ENCODE measurements around the gene MAP4K4. TPM values are rescaled to one million over a fixed set of nuclear protein-coding genes. Genes with fewer than 3 reads are reported as not detected.

MAP4K4 gene
- total RNA-seq, 1 experiment from 2014 or later = 132 TPM

DNA sequence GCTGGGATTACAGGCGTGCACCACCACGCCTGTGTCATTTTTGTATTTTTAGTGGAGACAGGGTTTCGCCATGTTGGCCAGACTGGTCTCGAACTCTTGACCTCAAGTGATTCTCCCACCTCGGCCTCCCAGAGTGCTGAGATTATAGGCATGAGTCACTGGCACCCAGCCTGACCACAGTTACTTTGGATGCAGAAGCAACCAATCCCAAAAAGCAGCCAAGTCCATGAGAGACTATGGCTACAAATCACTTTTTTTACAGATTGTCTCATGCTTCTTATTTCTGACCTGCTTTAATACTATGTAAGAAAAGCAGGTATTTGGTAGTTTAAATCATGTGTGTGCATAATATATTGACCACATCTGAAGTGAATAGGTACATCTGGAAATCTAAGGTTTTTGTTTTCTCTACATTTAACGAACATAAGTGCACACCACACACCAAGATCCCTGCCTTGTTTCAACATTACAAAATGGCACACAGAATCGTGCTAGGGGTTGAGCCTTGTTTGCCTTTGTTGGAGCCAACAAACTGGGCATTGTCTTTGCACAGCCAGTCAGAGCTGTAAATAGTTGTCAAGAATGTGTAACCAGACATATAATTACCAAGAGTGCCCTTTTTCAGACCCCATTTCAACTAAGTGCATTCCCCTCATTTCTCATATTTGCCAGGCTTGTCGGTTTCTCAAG lies 18.3 kb upstream of the MAP4K4 start:
- Histone ChIP-seq H3K14ac (ENCODE audit: insufficient read depth, low read length) (no peak overlapping the region), H2BK15ac (ENCODE audit: low read depth, low read length) (no peak overlapping the region), H3K79me2 (ENCODE audit: insufficient read depth, low read length) (no peaks in the 10 kb centered on the region), H2BK12ac (ENCODE audit: insufficient read length, low read depth, low read length) (no peak overlapping the region), H2AK5ac (ENCODE audit: insufficient read length, low read length) (no peak overlapping the region), H3K18ac (ENCODE audit: insufficient read length, low read depth, low read length) (no peak overlapping the region), H3K4me1 (ENCODE audit: insufficient read depth, low read length) (no peaks in the 10 kb centered on the region; the same call in 1 of the 2 replicates), H4K20me1 (ENCODE audit: control insufficient read depth, insufficient read depth, insufficient read length) (no peaks in the 10 kb centered on the region), H3K23me2 (ENCODE audit: insufficient read length, low read depth, low read length, poor library complexity, severe bottlenecking) (no peaks in the 10 kb centered on the region), H3K23ac (ENCODE audit: insufficient read length, low read depth, low read length) (no peak overlapping the region), H2BK120ac (ENCODE audit: low read depth, low read length, poor library complexity, severe bottlenecking) (no peak overlapping the region), H3K9me3 (ENCODE audit: control insufficient read depth, low read depth, low read length) (no peaks in the 10 kb centered on the region), H4K5ac (ENCODE audit: insufficient read length, low read depth, low read length) (no peak overlapping the region), H3K56ac (ENCODE audit: insufficient read length, low read depth, low read length) (no peak overlapping the region), H3K4ac (ENCODE audit: low read depth, low read length) (no peak overlapping the region), H4K8ac (replicated peaks; ENCODE audit: insufficient read length, low read depth, low read length) (no peak overlapping the region), H2BK5ac (ENCODE audit: insufficient read length, low read length) (no peak overlapping the region), H3T11ph (ENCODE audit: low read length) (no peak overlapping the region), H3K9ac (ENCODE audit: extremely low read depth, insufficient read length, low read length) (no peak overlapping the region), H3K27ac (ENCODE audit: insufficient read length, low read depth, low read length) (no peak overlapping the region), H2AFZ (ENCODE audit: low read length) (no peak overlapping the region), H3K79me1 (ENCODE audit: insufficient read depth, low read depth, low read length, poor library complexity, severe bottlenecking) (no peaks in the 10 kb centered on the region), H2BK20ac (ENCODE audit: low read depth, low read length, poor library complexity, severe bottlenecking) (no peak overlapping the region), H4K91ac (ENCODE audit: insufficient read length, low read depth, low read length) (no peak overlapping the region), H3K27me3 (ENCODE audit: insufficient read depth, low read length) (no peaks in the 10 kb centered on the region), H3K4me2 (ENCODE audit: insufficient read depth, insufficient read length, low read length) (no peak overlapping the region)
- Mint-ChIP-seq H3K27ac (peak overlapping the region in 1 of 3 experiments; percentile 28; a peak in 1 of 7 replicates), H3K27me3 (ENCODE audit: low read depth) (no peaks in the 10 kb centered on the region), H3K4me1 (no peaks in the 10 kb centered on the region), H3K9me3 (peaks cover 0 to 2% of the 10 kb centered on the region in 2 experiments; a peak in 1 of 5 replicates), H3K36me3 (ENCODE audit: insufficient read depth in 1 of 3, low read depth in 3 of 3) (no peaks in the 10 kb centered on the region), H3K4me3 (no peak overlapping the region)
- TF ChIP-seq, protein P1, sequence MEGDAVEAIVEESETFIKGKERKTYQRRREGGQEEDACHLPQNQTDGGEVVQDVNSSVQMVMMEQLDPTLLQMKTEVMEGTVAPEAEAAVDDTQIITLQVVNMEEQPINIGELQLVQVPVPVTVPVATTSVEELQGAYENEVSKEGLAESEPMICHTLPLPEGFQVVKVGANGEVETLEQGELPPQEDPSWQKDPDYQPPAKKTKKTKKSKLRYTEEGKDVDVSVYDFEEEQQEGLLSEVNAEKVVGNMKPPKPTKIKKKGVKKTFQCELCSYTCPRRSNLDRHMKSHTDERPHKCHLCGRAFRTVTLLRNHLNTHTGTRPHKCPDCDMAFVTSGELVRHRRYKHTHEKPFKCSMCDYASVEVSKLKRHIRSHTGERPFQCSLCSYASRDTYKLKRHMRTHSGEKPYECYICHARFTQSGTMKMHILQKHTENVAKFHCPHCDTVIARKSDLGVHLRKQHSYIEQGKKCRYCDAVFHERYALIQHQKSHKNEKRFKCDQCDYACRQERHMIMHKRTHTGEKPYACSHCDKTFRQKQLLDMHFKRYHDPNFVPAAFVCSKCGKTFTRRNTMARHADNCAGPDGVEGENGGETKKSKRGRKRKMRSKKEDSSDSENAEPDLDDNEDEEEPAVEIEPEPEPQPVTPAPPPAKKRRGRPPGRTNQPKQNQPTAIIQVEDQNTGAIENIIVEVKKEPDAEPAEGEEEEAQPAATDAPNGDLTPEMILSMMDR (conservative IDR thresholded peaks at IDR 0.05) = no peak
- no CpG with 5 or more reads among the region's 8 CpGs for WGBS (ENCODE audit: extremely low coverage, insufficient read length, low lambda C conversion rate)
- no peak for DNase-seq

Measured in H9 (cell line).